K562 (cell line): Measurements from ENCODE around the gene GRIN2A. TPM values are rescaled to one million over a fixed set of nuclear protein-coding genes. Genes with fewer than 3 reads are reported as not detected.

ENCODE experiments used
- ATAC-seq: fragments of 200-7000 bp; cut with Tn5 transposase; 3 replicates; pipeline ENCODE4 v1.9.1; 2020; ENCODE audit warnings: moderate library complexity
- BruUV-seq: library from RNA; stranded (reverse); fragments of 400-500 nt; replicated peaks from 2 replicates; lab custom pipeline; 2021; lab: Mats Ljungman, UMichigan
- CTCF ChIA-PET: fragments of 300-600 bp; formaldehyde crosslinking; extraction: SDS; loops from one replicate; lab custom pipeline; 2021; ENCODE audit warnings: low intra/inter-chr PET ratio; lab: Yijun Ruan, JAX
- POLR2A ChIA-PET: fragments of 300-600, 350-650 bp; sonication (Branson Sonifier 250); formaldehyde crosslinking; extraction: SDS; loops from one replicate; lab custom pipeline; 2021; ENCODE audit warnings: antibody characterized with exemption, inconsistent platforms; lab: Yijun Ruan, JAX
- DNase-seq, 4 experiments: peaks; one replicate each; pipeline versions ENCODE4 v3.0.0 to v3.0.0-alpha.2; 2011 to 2018; ENCODE audit warnings: low spot score in 3 of 4, mixed read lengths in 3 of 4; ENCODE audit errors: extremely low read depth in 1 of 4
- FAIRE-seq: peaks from 2 replicates; lab custom pipeline; 2011; peaks lifted over from hg19 to GRCh38; lab: Jason Lieb, UNC
- H2AFZ ChIP-seq: 2 replicates; pipeline ENCODE4 v1.6.0; 2011; ENCODE audit warnings: low read depth, low read length, control low read depth, inconsistent platforms
- H3K27ac ChIP-seq: fragments of 200-600 bp; 3 replicates; pipeline ENCODE4 v1.8.0; 2011; ENCODE audit warnings: low read depth, mild to moderate bottlenecking, control low read depth, inconsistent platforms, low read length, moderate library complexity, mixed read lengths; ENCODE audit errors: extremely low read depth
- H3K27me3 ChIP-seq, 2 experiments: fragments of 300-600 bp in 1 of 2; 2 replicates in 1 of 2; 3 replicates in 1 of 2; pipeline versions ENCODE4 v1.6.0 to v1.8.0; 2011; ENCODE audit warnings: inconsistent platforms in 2 of 2, low read length in 2 of 2, mild to moderate bottlenecking in 1 of 2, mixed read lengths in 1 of 2, moderate library complexity in 1 of 2; ENCODE audit not compliant: control insufficient read depth in 2 of 2, insufficient read depth in 2 of 2
- H3K36me3 ChIP-seq: fragments of 300-600 bp; 3 replicates; pipeline ENCODE4 v1.8.0; 2011; ENCODE audit warnings: mild to moderate bottlenecking, low read length, inconsistent platforms; ENCODE audit not compliant: control insufficient read depth, insufficient read depth
- H3K4me1 ChIP-seq, 2 experiments: fragments of 200-600 bp in 1 of 2; replicated peaks in 1 of 2; 2 replicates in 1 of 2; 3 replicates in 1 of 2; pipeline versions ENCODE4 v1.5.1 to v1.8.0; 2011; ENCODE audit warnings: inconsistent platforms in 2 of 2, low read length in 2 of 2, mild to moderate bottlenecking in 1 of 2, mixed read lengths in 1 of 2, moderate library complexity in 1 of 2; ENCODE audit not compliant: control insufficient read depth in 2 of 2, insufficient read depth in 2 of 2
- H3K4me2 ChIP-seq: 2 replicates; pipeline ENCODE4 v1.6.1; 2011; ENCODE audit warnings: low read length, control low read depth, inconsistent platforms, mixed read lengths; ENCODE audit not compliant: insufficient read depth
- H3K4me3 ChIP-seq: fragments of 200-600 bp; sonication (generic), shearing (Covaris generic); 2 replicates; pipeline ENCODE4 v1.5.1; 2016; ENCODE audit warnings: control low read depth, inconsistent platforms
- H3K79me2 ChIP-seq: fragments of 200-600 bp; 3 replicates; pipeline ENCODE4 v1.8.0; 2011; ENCODE audit warnings: low read length, inconsistent platforms; ENCODE audit not compliant: control insufficient read depth, insufficient read depth
- H3K9ac ChIP-seq, 2 experiments: 2 replicates each; pipeline versions ENCODE4 v1.6.0 to v1.6.1; 2011; ENCODE audit warnings: low read depth in 2 of 2, low read length in 2 of 2, control low read depth in 1 of 2, inconsistent platforms in 1 of 2, mild to moderate bottlenecking in 1 of 2, mixed read lengths in 1 of 2; ENCODE audit not compliant: insufficient read depth in 1 of 2
- H3K9me1 ChIP-seq: one replicate; pipeline ENCODE4 v1.6.0; 2011; ENCODE audit warnings: inconsistent platforms, mild to moderate bottlenecking, low read length, moderate library complexity; ENCODE audit not compliant: control insufficient read depth, insufficient read depth
- H3K9me3 ChIP-seq: replicated peaks from 2 replicates; pipeline ENCODE4 v1.5.1; 2011; ENCODE audit warnings: low read depth, low read length, inconsistent platforms; ENCODE audit not compliant: control insufficient read depth, insufficient read depth
- H4K20me1 ChIP-seq: replicated peaks from 2 replicates; pipeline ENCODE4 v1.6.1; 2011; ENCODE audit warnings: low read length, inconsistent platforms, mixed read lengths; ENCODE audit not compliant: control insufficient read depth, insufficient read depth
- EP400 ChIP-seq: fragments of 450-650 bp; IDR thresholded peaks from 2 replicates; pipeline ENCODE4 v1.6.1; 2017; ENCODE audit warnings: antibody characterized with exemption, mild to moderate bottlenecking, moderate library complexity
- HDAC8 ChIP-seq: fragments of 450-650 bp; IDR thresholded peaks from 2 replicates; pipeline ENCODE4 v1.6.1; 2016; ENCODE audit warnings: mild to moderate bottlenecking, missing genetic modification characterization, moderate library complexity, missing compliant biosample characterization
- L3MBTL2 ChIP-seq: fragments of 450-650 bp; IDR thresholded peaks from 2 replicates; pipeline ENCODE4 v1.6.1; 2016; ENCODE audit warnings: mild to moderate bottlenecking, moderate library complexity
- MCM3 ChIP-seq: fragments of 450-650 bp; IDR thresholded peaks from 2 replicates; pipeline ENCODE4 v1.6.1; 2016
- RBM39 ChIP-seq: fragments of 200-400 bp; formaldehyde crosslinking; optimal IDR thresholded peaks from 2 replicates; pipeline ENCODE3; 2018; ENCODE audit warnings: low read depth, low read length
- SNRNP70 ChIP-seq: fragments of 200-400 bp; formaldehyde crosslinking; optimal IDR thresholded peaks from 2 replicates; pipeline ENCODE3; 2017; ENCODE audit warnings: low read depth, low read length
- SRF ChIP-seq, 2 experiments: fragments of 250-450, 450-650 bp in 1 of 2; sonication (Bioruptor Pico) in 1 of 2; sonication (generic) in 1 of 2; formaldehyde crosslinking; IDR thresholded peaks; 2 replicates each; pipeline versions ENCODE4 v1.5.0 to v1.5.1; 2020 to 2022; ENCODE audit warnings: mild to moderate bottlenecking in 1 of 2, missing genetic modification reagents in 1 of 2
- SRSF3 ChIP-seq: fragments of 200-400 bp; formaldehyde crosslinking; IDR thresholded peaks from 2 replicates; pipeline ENCODE4 v1.6.1; 2016; ENCODE audit warnings: mild to moderate bottlenecking, low read length, moderate library complexity; ENCODE audit not compliant: insufficient read depth
- TAF1 ChIP-seq: IDR thresholded peaks from 2 replicates; pipeline ENCODE4 v1.6.1; 2011; ENCODE audit warnings: mild to moderate bottlenecking, low read length, moderate library complexity; ENCODE audit not compliant: insufficient read depth, control insufficient read depth, severe bottlenecking; ENCODE audit errors: extremely low read depth
- WGBS: fragments of 100-300 bp; shearing (Covaris generic); methylation state at CpG from one replicate; pipeline ENCODE4 v1.1.6; 2016; ENCODE audit warnings: low coverage, mixed read lengths; ENCODE audit not compliant: insufficient coverage; ENCODE audit errors: missing lambda C conversion rate; 5-methylcytosine and 5-hydroxymethylcytosine counted together
- in situ Hi-C: fragments of 300-500 bp; cut with MboI; formaldehyde crosslinking; loops from 4 replicates; pipeline ENCODE4 v1.15.0; 2018; ENCODE audit warnings: inconsistent platforms, mixed read lengths
- intact Hi-C: fragments of 100-400 bp; cut with micrococcal nuclease; formaldehyde crosslinking; loops from 2 replicates; pipeline ENCODE4 v1.14.2; 2022
- polyA plus RNA-seq, 8 experiments: library from polyadenylated mRNA; depleted of rRNA in 4 of 8; stranded (reverse) in 5 of 8; unstranded in 3 of 8; fragments of >200 nt; fragmentation: Nextera tagmentation in 2 of 8; fragmentation: Illumina TruSeq in 1 of 8; extraction: Ambion mirVana in 2 of 8; extraction: Trizol in 1 of 8; gene quantifications; 2 replicates each; pipeline versions ENCODE4 v1.2.1 to v1.2.3, GENCODE V29; 2011 to 2014; ENCODE audit warnings: inconsistent platforms in 1 of 8, missing spikeins in 1 of 8
- total RNA-seq, 7 experiments: library from RNA; depleted of rRNA in 6 of 7; stranded (reverse); fragments of >200 nt in 6 of 7; fragmentation: Illumina TruSeq in 2 of 7; extraction: Trizol in 2 of 7; gene quantifications; 2 replicates each; pipeline versions ENCODE4 v1.2.1 to v1.2.3, GENCODE V29; 2011 to 2021; ENCODE audit warnings: low replicate concordance in 1 of 7
- TF ChIP-seq, protein P1 (sequence below): fragments of 250-450 bp; sonication (Bioruptor Pico); IDR thresholded peaks from 2 replicates; pipeline ENCODE4 v1.4.0; 2020; ENCODE audit warnings: mild to moderate bottlenecking, moderate library complexity

Gene GRIN2A
- total and polyA plus RNA-seq, 9 of the 15 experiments (the other 6 are each of a cell fraction or from before 2014, with no cell fraction given) = not detected

DNA sequence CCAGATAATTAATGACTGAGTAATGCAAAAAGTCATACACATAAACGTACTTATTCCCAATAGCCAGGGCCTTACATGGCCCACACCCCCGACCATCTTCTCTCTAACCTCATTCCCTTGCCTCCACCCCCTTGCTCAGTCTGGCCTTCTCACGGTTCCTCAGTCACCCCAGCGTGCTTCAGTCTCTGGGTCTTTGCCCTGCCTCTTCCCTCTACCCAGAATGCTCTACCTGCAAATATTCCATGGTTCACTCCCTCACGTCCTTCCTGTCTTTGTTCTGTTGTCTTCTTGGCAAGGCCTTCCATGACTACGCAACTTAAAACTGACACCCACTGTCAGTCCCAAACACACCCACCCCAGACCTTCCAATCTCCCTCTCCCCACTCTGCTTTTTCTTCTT lies 468.3 kb downstream of the GRIN2A start:
- no peak for ATAC-seq
- no peak for DNase-seq
- no peak overlapping the region for H3K27ac ChIP-seq
- H3K4me1 ChIP-seq = no peaks in the 10 kb centered on the region
- no peaks in the 10 kb centered on the region for H3K79me2 ChIP-seq
- CTCF ChIA-PET = no interaction called here
- BruUV-seq = no TSS peak
- no peaks in the 10 kb centered on the region for H3K9me3 ChIP-seq
- H4K20me1 ChIP-seq = no peaks in the 10 kb centered on the region
- H2AFZ ChIP-seq = no peak overlapping the region
- FAIRE-seq = no peak
- TF ChIP-seq, protein P1, sequence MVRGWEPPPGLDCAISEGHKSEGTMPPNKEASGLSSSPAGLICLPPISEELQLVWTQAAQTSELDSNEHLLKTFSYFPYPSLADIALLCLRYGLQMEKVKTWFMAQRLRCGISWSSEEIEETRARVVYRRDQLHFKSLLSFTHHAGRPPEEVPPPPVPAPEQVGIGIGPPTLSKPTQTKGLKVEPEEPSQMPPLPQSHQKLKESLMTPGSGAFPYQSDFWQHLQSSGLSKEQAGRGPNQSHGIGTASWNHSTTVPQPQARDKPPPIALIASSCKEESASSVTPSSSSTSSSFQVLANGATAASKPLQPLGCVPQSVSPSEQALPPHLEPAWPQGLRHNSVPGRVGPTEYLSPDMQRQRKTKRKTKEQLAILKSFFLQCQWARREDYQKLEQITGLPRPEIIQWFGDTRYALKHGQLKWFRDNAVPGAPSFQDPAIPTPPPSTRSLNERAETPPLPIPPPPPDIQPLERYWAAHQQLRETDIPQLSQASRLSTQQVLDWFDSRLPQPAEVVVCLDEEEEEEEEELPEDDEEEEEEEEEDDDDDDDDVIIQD (CRISPR knock-in tag) = no peak
- TF ChIP-seq SNRNP70 (no peak), RBM39 (no peak), L3MBTL2 (no peak), SRSF3 (no peak), TAF1 (no peak), MCM3 (no peak), HDAC8 (tag) (no peak), EP400 (no peak), SRF (CRISPR knock-in tag; IDR thresholded peaks at IDR 0.05) (no peak)
- 2% methylated on average over 6 of the region's 6 CpGs for WGBS
- no peak overlapping the region for H3K4me3 ChIP-seq
- H3K9ac ChIP-seq = no peak overlapping the region
- no peaks in the 10 kb centered on the region for H3K27me3 ChIP-seq
- no peaks in the 10 kb centered on the region for H3K36me3 ChIP-seq
- in situ Hi-C loops = no loop called here
- no peak overlapping the region for H3K4me2 ChIP-seq
- intact Hi-C loops = no loop called here
- H3K9me1 ChIP-seq = no peaks in the 10 kb centered on the region
- POLR2A ChIA-PET = interaction anchor here (0.7 kb wide), 1 partner anchor 9 kb away, joined by 3 read pairs; no protein-coding TSS in a partner anchor
